Hepatic stellate cell (primary cell): ENCODE data around the gene PALLD.

ENCODE experiments used
- DNase-seq: peaks from one replicate; pipeline ENCODE4 v3.0.0; 2011; ENCODE audit warnings: low spot score

Gene PALLD

DNA sequence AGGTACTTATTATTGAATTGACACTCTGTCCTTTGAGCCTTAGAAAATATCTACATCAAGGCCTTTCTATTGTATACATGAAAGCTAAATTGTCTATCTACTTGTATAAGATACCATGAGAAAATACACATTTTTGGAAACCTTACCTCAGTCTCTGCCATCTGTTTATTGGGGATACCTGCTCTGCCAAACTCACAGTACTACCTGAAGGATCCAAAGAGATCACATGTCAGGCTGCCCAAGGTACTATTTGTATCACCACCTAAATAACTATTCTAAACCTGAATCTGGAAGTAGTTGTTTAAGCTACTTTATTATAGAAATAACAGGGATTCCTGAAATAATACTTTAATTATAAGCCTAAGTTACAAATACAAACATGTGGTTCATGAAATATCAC, 126.2 kb downstream of the PALLD start:
- DNase-seq: no peak

DNA sequence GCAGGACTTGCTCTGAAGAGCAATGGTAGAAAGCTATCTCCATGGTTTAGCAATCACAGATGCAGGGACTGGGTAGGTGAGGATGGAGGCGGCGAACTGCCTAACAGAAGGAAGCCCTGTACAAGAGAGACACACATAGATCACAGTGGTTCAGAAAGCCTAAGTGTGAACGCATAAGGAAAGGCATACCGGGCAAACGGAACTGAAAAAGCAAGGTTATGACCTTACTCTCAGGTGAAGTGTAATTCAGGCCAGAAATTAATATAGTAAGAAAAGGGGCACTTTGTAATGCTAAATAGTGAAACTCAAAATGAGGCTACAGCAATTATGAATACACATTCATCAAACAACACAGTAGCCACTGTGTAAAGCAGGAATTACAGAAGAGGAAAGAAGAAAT, 126.6 kb downstream of the PALLD start:
- DNase-seq: no peak

DNA sequence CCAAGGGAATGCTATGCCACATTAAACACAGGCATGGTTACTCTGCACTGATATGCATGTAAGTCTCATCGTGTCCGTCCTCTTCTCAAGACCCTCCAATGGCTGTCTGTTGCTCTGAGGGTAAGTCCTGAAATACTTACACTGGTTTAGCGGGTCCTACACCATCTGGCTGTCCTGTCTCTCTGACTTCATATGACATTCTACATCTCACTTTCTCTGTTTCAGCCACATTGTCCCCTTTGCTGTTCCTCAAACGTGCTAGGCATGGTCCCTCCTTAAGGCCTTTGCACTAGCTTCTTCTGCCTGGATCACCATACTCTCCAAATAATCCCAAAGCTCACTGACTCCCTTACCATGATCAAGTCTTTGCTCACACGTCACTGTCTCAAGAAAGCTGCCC, 131.4 kb downstream of the PALLD start:
- DNase-seq: no peak

DNA sequence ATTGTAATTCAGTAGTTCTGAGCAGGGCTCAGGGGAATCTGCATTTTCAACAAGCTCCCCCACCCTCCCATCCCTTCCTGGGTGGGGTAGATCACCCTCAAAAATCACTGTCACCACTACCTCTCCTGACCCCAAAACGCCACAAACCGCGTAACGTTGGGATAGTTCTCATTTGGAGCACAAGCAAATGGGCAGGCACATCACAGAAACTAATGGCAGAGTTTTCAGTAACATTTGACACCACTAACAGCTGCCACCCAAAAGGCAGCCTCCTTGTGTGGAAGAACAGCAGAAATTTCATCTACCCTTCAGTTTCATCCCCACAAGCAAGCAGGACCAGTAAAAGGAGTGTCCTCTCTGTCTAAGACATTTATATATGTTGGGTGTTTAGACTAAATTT, 132.7 kb downstream of the PALLD start:
- DNase-seq: no peak

DNA sequence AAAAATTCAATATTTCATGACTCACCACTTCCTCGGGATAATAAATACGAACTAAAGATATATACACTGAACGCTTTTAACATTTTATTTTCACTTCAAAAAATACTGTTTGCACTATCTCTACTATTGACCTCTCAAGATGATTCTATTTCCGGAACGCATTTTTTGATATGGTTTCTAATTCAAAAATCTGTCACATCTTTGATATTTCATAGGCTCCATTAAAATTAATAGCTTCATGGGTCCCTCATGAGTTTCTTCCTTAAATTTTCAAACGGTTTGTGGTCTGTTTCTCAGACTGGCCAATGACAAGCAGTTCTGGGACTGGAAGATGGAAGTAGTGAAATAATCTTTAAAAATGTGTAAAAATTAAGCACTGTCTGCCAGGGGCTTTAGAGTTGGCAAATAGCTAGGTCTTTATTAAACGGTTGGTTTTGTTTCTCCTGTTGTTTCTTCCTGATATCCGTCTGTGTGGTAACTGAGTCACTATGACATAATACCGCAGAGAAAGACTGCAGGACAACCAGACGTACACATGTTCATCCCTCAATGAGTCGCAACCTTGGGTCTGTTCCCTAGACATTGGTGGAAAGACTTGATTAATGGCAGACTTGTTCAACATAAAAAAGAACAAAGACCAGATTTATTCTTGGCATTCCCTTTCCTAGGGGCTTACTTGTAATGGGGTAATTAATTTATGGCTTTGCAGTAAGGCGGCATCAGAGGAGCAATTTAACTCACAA, 133.8 kb downstream of the PALLD start:
- peak; percentile 62 for DNase-seq

DNA sequence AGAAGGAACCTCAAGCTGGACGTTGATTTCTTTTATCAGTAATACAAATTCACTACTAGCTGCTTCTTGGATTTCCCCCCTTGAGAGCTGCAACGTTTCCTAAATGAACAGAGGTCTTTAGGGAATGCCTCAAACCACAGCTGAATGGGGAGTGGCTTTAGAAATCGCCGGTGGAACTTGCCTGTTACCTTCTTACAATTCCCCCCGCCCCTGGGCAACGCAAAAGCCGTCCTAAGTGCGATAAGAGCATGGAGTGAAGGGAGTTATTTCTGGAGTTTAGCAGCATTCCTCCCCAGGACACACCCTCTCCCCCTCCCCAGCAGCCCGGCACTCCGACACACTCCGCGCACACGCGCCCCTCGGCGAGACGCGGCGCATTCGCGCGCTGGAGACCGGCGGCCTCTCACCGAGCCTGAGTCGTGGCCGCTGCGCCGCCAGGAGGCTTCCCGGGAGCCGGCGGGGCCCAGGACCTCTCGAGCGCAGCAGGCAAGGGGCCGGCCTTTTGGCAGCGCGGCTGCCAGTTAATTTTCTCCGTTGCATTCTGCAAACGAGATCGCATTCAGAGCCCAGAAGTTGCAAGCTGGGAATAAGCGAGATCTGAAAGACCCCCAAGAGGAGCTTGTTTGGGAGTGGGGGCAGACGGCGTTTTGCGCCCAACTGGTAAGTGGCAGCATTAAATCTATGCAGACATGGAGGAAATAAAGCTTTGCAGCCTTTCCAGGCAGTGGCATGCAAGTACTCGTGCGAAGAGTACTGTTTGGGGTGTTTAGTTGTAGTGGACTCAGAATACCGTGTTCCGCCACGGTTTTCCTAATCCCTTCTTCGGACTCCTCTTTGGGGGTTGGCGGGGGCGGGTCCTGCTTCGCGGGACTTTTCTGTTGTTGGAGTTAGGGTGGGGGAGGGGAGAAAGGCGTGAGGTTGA, 134.7 kb downstream of the PALLD start:
- peak; percentile 51 for DNase-seq

DNA sequence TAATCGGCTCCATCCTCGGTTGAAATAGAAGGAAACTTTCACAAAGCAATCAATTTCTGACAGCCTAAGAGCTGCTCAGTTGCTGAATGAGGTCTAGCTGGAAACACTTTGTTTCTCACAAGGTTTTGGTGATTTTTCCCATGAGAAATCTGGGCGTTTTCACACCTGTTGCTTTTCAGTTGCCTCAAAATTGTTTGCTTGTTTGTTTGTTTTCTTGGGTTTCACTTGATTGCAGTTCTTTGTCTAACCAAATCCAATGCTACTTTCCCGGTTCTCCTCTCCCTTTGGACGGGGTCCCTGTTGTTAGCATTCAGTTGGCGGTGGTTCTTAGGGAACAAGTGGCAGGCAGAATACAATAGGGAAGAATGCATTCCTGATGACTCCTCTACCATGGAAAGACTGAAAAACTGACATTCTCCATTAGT, 135.5 kb downstream of the PALLD start:
- no peak for DNase-seq

DNA sequence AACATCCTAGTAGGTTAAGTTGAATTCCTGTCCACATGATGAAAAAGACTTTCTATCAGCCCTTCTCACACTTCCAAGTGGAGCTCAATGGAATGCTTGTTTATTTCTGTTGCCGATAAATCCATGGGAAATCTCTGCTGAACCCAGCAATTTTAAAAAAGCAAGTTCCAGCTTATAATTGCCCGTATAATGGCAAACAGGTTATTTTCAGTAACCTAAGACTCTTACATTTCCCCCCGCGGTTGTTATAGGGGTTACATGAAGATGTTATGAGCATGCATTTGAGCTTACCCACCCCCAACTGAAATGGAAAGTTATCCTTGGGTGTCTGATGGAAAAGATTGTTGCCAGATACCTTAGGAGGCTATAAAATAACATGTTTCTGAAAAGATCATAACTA, 136.2 kb downstream of the PALLD start:
- DNase-seq: no peak

DNA sequence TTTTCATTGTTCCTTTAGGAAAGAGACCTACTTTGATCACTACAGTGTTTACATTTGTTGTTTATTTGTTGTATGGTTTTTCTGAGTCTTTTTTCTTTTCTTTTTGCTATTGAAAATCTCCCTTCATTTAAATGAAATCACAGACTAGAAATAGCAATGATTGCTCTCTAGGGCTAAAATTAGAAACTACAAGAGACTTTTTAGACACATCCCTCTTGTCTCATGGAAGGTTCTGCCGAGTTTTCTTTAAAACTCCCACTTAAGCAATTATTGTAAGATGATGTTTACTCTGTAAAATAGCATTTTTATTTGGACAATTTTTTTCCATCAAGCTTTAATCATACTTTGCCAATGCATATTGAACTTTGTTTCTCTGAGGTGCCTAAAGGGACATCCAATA, 136.6 kb downstream of the PALLD start:
- DNase-seq: no peak

DNA sequence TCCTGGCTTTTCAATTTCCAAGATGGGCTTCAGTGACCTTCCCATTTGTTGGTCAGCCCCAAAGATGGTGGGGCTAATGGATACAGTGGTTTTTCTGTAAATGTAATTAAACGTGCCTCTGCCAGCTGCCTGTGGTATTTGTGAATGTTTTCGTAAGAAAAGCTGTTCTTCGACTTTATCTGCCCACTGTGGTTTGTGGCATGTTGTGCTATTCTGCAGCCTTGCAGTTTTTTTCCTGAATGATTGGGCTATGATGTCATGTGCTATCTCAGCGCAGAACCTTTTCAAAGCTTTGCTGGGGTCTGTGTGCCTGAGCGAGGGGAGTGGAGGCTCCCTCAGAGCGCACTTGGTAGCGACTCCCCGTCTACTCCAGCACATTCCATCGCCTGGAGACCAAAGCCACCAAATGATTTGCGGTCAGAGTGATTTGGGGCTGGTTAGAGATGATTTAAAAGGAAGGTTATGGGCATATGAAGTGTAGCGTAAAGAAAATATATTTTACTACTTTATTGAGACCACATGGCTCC, 137.5 kb downstream of the PALLD start:
- peak; percentile 72 for DNase-seq

DNA sequence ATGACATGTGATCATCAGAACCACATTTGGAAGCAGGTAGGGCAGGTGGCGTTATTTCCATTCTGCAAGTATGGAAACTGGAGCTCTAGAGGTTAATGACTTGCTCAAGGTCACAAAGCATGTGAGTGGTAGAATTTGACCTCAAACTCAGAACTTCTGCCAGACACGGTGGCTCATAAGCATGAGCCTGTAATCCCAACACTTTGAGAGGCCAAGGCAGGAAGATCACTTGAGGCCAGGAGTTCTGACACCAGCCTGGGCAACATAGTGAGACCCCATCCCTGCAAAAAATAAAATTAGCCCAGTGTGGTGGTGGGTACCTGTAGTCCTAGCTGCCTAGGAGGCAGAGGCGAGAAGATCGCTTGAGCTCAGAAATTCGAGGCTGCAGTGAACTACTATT, 139.2 kb downstream of the PALLD start:
- DNase-seq: no peak

DNA sequence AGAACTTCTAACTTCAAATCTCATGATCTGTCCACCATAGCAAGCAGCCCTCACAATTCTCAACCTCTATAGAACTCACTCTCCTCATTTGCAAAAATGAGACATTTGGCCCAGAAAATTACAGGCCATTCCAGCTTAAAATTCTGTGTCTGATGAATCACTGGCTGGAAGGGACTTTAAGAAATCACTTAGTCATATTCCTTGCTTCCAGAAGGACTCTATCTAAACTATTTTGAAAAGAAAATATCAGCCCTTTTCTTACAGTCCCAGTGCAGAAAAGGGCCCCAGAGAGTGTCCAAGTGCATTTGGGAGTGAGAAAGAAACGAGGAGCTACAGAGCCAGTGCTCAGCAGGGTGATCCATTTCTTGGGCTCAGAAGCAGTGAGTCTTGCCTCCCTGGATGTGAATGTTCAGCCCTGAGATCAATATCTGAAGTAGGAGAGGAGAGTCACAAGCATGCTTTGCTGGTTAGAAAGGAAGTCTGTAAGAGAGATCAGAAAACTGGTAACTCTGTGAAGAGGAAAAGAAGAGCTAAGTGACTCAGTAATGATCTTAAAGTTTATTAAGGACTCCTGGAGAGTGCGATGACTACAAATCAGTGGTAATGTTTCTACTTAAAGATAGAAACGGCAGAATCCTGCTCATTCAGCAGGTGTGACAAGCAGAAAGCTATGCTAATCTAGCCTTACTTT, 139.8 kb downstream of the PALLD start:
- peak; percentile 61 for DNase-seq

DNA sequence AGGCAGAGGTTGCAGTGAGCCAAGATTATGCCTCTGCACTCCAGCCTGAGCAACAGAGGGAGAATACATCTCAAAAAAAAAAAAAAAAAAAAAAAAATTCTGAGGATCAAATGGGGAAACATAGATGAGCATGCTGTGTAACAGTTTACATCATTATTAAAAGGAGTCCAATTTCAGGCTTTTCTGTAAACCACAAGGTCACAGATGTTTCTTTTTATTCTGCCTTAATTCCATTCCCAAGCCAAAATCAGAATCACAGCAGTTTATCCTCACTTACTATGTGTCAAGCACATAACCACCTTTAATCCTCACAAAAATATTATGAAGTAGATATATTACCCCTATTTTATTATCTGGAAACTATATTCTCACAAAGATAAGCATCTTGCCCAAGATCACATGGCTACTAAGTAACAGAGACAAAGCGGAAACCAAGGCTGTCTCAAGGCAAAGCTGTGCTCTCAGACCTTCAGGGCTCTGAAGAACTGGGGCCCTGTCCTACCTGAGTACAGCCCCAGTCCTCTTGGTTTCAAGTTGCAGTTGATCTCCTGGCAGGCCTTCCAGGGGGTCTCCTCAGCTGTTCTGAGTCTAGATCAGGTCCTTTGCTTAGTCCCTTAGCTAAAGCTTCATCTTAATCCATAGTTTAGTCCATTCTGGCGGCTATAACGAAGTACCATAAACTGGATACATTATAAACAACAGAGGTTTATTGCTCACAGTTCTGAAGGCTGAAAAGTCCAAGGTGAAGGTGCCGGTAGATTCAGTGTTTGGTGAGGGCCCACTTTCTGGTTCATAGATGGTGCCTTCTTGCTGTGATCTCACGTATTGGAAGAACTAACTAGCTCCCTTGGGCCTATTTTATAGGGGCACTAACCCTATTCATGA, 141.3 kb downstream of the PALLD start:
- no peak for DNase-seq

DNA sequence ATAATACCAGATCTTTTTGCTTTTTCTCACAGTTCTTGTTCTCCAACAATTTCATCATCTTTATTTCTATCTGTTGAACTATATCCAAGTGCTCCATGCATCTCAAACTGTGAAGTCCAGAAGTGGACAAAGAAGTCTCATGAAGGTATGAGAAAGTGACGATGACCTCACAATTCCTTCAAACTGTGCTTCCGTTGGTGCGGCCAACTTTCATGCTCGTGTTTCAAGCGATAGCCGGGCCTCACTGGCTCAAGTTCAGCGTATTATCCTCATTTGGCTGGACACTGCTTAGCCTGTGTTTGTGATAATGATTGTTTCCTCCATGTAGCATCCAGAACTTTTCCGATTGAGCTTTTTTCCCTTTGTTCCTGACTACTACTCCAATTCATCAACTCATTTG, 143.1 kb downstream of the PALLD start:
- no peak for DNase-seq

DNA sequence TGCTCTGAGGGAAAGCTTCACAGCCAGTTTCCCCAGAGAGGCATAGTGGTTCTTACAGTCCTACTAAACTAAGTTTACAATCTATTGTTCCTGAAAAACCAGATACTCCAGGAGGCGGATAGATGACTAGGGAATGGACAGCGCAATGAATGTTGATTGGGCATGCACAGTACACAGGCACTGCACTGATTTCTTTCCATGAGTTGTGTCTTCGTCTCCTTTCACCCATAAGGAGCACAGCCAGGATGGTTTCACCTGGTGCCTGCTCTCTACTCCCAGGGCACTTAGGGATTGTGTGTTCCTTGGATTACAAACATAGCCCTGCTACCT, 144.9 kb downstream of the PALLD start:
- DNase-seq: no peak

DNA sequence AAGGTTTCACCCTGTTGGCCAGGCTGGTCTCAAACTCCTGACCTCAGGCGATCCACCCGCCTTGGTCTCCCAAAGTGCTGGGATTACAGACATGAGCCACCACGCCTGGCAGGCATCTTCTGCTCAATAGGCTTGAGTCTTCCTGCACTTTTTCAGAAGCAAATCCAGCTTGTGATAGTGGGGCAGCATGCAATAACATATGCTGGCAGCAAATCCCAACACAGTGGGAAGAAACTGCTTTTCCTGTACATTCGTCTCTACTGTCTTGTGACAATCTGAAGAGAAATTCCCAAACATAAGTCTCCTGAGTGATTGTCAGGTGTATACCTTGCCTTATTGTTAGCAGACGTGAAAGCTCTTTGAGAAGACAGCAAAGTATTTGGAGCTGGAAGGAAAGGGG, 145.7 kb downstream of the PALLD start:
- DNase-seq: no peak

DNA sequence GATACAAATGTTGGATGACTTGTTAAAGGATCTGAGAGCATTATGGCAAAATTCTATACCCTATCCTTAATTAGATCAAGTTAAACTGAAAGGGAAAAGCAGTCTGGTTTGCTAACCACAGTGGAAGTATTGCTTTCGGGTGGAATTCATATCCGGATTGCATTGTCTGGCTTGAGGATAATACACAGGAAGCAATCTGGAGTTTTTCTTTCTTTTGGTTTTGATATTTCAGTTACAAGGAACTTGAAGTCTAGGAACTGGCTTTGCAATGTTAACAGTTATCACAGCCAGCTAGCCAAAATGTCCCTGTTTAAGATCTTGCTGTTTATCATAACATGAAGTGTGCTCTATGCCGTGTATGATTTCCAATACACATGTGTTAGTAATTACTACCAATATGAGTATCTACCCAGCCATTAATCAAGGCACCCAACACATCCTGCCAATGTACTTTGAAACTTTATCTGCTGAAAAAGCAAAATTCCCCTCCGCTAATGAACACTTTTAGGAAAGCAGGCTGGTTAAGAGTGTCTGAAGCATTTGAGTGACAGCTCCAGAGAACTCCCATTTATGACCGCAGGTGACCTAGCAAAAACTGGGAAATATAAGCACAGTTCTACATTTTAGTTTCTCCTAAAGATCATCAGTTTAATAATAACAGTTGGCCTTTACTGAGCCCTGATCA, 146.4 kb downstream of the PALLD start:
- DNase-seq: no peak

DNA sequence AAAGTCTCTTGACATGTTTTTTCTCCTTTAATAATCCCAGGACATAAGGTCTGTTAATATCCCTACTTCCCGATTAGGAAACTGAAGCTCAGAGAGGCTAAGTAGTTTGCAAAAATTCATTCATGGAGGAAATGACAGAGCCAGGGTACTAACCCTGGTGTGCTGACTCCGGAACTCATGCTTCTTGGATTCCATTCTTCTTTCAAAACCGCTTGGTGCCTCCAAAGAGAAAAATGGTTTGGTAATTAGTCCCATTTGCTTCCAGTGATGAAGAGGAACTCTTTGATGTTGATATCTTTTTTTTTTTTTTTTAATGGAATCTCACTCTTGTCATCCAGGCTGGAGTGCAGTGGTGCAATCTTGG, 146.9 kb downstream of the PALLD start:
- no peak for DNase-seq

DNA sequence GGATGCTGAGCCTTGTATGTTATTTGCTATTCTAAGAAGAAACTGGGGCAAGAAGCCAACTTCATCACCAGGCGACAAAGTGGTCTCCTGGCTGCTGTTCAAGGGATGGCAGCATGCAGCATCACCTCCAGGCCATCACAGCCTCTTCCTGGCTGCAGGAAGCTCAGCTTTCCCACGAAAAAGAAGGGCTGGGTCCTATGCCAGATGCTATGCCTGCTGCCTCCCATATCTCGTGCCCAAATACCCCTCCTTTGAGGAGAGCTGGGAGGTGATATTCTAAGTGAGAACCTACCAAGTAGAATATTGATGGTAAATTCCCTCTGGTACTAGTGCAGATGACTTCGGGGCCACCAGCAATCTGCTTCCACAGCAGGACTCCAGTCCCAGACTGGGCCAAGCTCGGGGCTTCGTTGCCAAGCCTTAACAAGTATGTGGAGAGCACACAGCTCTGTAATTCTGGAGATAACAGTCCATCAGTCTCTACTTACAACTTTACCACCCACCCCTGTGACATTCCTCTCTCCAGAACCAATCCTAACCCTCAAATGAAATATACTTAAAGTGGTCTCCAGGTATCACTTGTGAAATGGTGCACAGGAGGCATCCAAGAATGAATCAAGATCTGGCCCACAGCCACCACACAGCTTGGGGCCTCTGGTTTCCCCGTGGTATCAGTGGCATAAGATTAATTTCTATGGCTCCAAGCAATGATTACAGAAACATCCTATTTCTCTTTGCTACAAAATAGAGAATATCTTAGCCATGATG, 149.3 kb downstream of the PALLD start:
- no peak for DNase-seq

DNA sequence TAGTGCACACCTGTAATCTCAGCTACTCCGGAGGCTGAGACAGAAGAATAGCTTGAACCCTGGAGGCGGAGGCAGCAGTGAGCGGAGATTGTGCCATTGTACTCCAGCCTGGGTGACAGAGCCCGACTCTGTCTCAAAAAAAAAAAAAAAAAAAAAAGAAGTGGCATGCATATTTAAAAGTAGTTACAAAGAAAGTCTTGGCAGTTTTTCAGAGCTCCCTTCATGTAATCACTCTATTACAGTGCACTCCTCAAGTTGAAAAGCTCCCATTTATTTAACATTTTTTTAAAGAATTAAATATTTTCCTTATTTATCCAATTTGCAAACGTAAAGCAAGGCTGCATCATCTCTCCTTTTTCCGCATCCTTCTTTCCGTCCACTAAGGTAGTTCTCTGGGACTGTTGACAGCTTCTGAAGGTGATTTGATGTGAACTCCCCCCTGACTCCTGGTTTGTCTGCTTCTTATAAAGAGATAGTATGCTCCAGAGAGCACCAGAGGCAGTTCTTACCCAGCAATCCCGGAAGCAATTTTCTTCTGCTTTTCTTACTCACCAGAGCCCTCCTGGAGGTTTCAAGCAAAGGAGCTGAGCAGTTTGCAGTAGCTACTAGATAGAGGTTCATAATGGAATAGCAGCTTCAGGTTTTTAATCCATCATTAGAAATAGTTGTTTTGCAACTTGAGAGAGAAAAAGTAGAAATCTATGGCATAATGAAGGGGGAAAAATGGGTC, 151.0 kb downstream of the PALLD start:
- DNase-seq: no peak
